Measurements from ENCODE around the gene CDH22.

The CDH22 gene

GRCh38 chr20:46194409-46194808 is 113.9 kb downstream of the CDH22 start:
- H3K4me3 ChIP-seq (ENCODE audit: low read length) = no peak overlapping the region
- H3K36me3 ChIP-seq (ENCODE audit: control insufficient read depth, insufficient read depth, low read length, severe bottlenecking) = no peaks in the 10 kb centered on the region
- no peaks in the 10 kb centered on the region for H3K4me1 ChIP-seq (ENCODE audit: control insufficient read depth, insufficient read depth, low read length)
- H3K27me3 ChIP-seq (replicated peaks; ENCODE audit: control insufficient read depth, insufficient read depth, low read length) = peaks cover 62% of the 10 kb centered on the region
- no peak for DNase-seq (ENCODE audit: low read depth)
- no peaks in the 10 kb centered on the region for H3K9me3 ChIP-seq (ENCODE audit: control insufficient read depth, low read length)
- no peak overlapping the region for H3K9ac ChIP-seq (ENCODE audit: low read length)

GRCh38 chr20:46192376-46192944 is 115.8 kb downstream of the CDH22 start:
- no peak overlapping the region for H3K9ac ChIP-seq (ENCODE audit: low read length)
- H3K27me3 ChIP-seq (replicated peaks; ENCODE audit: control insufficient read depth, insufficient read depth, low read length) = peaks cover 60% of the 10 kb centered on the region
- H3K4me3 ChIP-seq (ENCODE audit: low read length) = no peak overlapping the region
- no peaks in the 10 kb centered on the region for H3K9me3 ChIP-seq (ENCODE audit: control insufficient read depth, low read length)
- H3K36me3 ChIP-seq (ENCODE audit: control insufficient read depth, insufficient read depth, low read length, severe bottlenecking) = no peaks in the 10 kb centered on the region
- no peak for DNase-seq (ENCODE audit: low read depth)
- H3K4me1 ChIP-seq (ENCODE audit: control insufficient read depth, insufficient read depth, low read length) = no peaks in the 10 kb centered on the region

GRCh38 chr20:46191611-46192010 is 116.7 kb downstream of the CDH22 start:
- H3K9me3 ChIP-seq (ENCODE audit: control insufficient read depth, low read length) = no peaks in the 10 kb centered on the region
- no peak overlapping the region for H3K4me3 ChIP-seq (ENCODE audit: low read length)
- no peak overlapping the region for H3K9ac ChIP-seq (ENCODE audit: low read length)
- H3K4me1 ChIP-seq (ENCODE audit: control insufficient read depth, insufficient read depth, low read length) = no peaks in the 10 kb centered on the region
- DNase-seq (ENCODE audit: low read depth) = no peak
- H3K27me3 ChIP-seq (replicated peaks; ENCODE audit: control insufficient read depth, insufficient read depth, low read length) = peaks cover 61% of the 10 kb centered on the region
- no peaks in the 10 kb centered on the region for H3K36me3 ChIP-seq (ENCODE audit: control insufficient read depth, insufficient read depth, low read length, severe bottlenecking)

GRCh38 chr20:46191168-46191540 is 117.1 kb downstream of the CDH22 start:
- Histone ChIP-seq H3K4me3 (ENCODE audit: low read length) (no peak overlapping the region), H3K9me3 (ENCODE audit: control insufficient read depth, low read length) (no peaks in the 10 kb centered on the region), H3K9ac (ENCODE audit: low read length) (no peak overlapping the region), H3K4me1 (ENCODE audit: control insufficient read depth, insufficient read depth, low read length) (no peaks in the 10 kb centered on the region), H3K36me3 (ENCODE audit: control insufficient read depth, insufficient read depth, low read length, severe bottlenecking) (no peaks in the 10 kb centered on the region), H3K27me3 (replicated peaks; ENCODE audit: control insufficient read depth, insufficient read depth, low read length) (peaks cover 62% of the 10 kb centered on the region)
- no peak for DNase-seq (ENCODE audit: low read depth)

GRCh38 chr20:46190478-46191167 is 117.7 kb downstream of the CDH22 start:
- Histone ChIP-seq H3K9me3 (ENCODE audit: control insufficient read depth, low read length) (no peaks in the 10 kb centered on the region), H3K9ac (ENCODE audit: low read length) (no peak overlapping the region), H3K4me1 (ENCODE audit: control insufficient read depth, insufficient read depth, low read length) (no peaks in the 10 kb centered on the region), H3K27me3 (replicated peaks; ENCODE audit: control insufficient read depth, insufficient read depth, low read length) (peaks cover 59% of the 10 kb centered on the region), H3K36me3 (ENCODE audit: control insufficient read depth, insufficient read depth, low read length, severe bottlenecking) (no peaks in the 10 kb centered on the region), H3K4me3 (ENCODE audit: low read length) (no peak overlapping the region)
- no peak for DNase-seq (ENCODE audit: low read depth)

GRCh38 chr20:46188866-46189541 is 119.3 kb downstream of the CDH22 start:
- Histone ChIP-seq H3K9me3 (ENCODE audit: control insufficient read depth, low read length) (no peaks in the 10 kb centered on the region), H3K4me3 (ENCODE audit: low read length) (no peak overlapping the region), H3K9ac (ENCODE audit: low read length) (no peak overlapping the region), H3K36me3 (ENCODE audit: control insufficient read depth, insufficient read depth, low read length, severe bottlenecking) (no peaks in the 10 kb centered on the region), H3K27me3 (replicated peaks; ENCODE audit: control insufficient read depth, insufficient read depth, low read length) (peaks cover 56% of the 10 kb centered on the region), H3K4me1 (ENCODE audit: control insufficient read depth, insufficient read depth, low read length) (no peaks in the 10 kb centered on the region)
- no peak for DNase-seq (ENCODE audit: low read depth)

GRCh38 chr20:46186210-46186609 is 122.1 kb downstream of the CDH22 start:
- no peak overlapping the region for H3K9ac ChIP-seq (ENCODE audit: low read length)
- H3K36me3 ChIP-seq (ENCODE audit: control insufficient read depth, insufficient read depth, low read length, severe bottlenecking) = no peaks in the 10 kb centered on the region
- H3K9me3 ChIP-seq (ENCODE audit: control insufficient read depth, low read length) = no peaks in the 10 kb centered on the region
- DNase-seq (ENCODE audit: low read depth) = no peak
- H3K4me1 ChIP-seq (ENCODE audit: control insufficient read depth, insufficient read depth, low read length) = no peaks in the 10 kb centered on the region
- peaks cover 50% of the 10 kb centered on the region for H3K27me3 ChIP-seq (replicated peaks; ENCODE audit: control insufficient read depth, insufficient read depth, low read length)
- H3K4me3 ChIP-seq (ENCODE audit: low read length) = no peak overlapping the region

- Histone ChIP-seq H3K27me3 (replicated peaks; ENCODE audit: control insufficient read depth, insufficient read depth, low read length) (peaks cover 50% of the 10 kb centered on the region), H3K4me1 (ENCODE audit: control insufficient read depth, insufficient read depth, low read length) (no peaks in the 10 kb centered on the region), H3K9ac (ENCODE audit: low read length) (no peak overlapping the region)
These were observed 122.9 kb downstream of the CDH22 start for GRCh38 chr20:46185353-46185752.

GRCh38 chr20:46183768-46184167 is 124.5 kb downstream of the CDH22 start:
- peaks cover 55% of the 10 kb centered on the region for H3K27me3 ChIP-seq (replicated peaks; ENCODE audit: control insufficient read depth, insufficient read depth, low read length)
- no peak for DNase-seq (ENCODE audit: low read depth)
- H3K9me3 ChIP-seq (ENCODE audit: control insufficient read depth, low read length) = no peaks in the 10 kb centered on the region
- H3K4me1 ChIP-seq (ENCODE audit: control insufficient read depth, insufficient read depth, low read length) = no peaks in the 10 kb centered on the region
- H3K9ac ChIP-seq (ENCODE audit: low read length) = no peak overlapping the region
- H3K4me3 ChIP-seq (ENCODE audit: low read length) = no peak overlapping the region
- H3K36me3 ChIP-seq (ENCODE audit: control insufficient read depth, insufficient read depth, low read length, severe bottlenecking) = no peaks in the 10 kb centered on the region

More at GRCh38 chr20:46185353-46185752, 122.9 kb downstream of the CDH22 start:
- Histone ChIP-seq H3K9me3 (ENCODE audit: control insufficient read depth, low read length) (no peaks in the 10 kb centered on the region), H3K4me3 (ENCODE audit: low read length) (no peak overlapping the region), H3K36me3 (ENCODE audit: control insufficient read depth, insufficient read depth, low read length, severe bottlenecking) (no peaks in the 10 kb centered on the region)
- DNase-seq (ENCODE audit: low read depth) = no peak

- DNase-seq (ENCODE audit: low read depth) = no peak
- no peaks in the 10 kb centered on the region for H3K4me1 ChIP-seq (ENCODE audit: control insufficient read depth, insufficient read depth, low read length)
- no peaks in the 10 kb centered on the region for H3K9me3 ChIP-seq (ENCODE audit: control insufficient read depth, low read length)
- H3K9ac ChIP-seq (ENCODE audit: low read length) = no peak overlapping the region
- no peaks in the 10 kb centered on the region for H3K36me3 ChIP-seq (ENCODE audit: control insufficient read depth, insufficient read depth, low read length, severe bottlenecking)
- peaks cover 50% of the 10 kb centered on the region for H3K27me3 ChIP-seq (replicated peaks; ENCODE audit: control insufficient read depth, insufficient read depth, low read length)
- H3K4me3 ChIP-seq (ENCODE audit: low read length) = no peak overlapping the region
These were observed 125.8 kb downstream of the CDH22 start for GRCh38 chr20:46182276-46183200.

GRCh38 chr20:46179862-46180261 is 128.4 kb downstream of the CDH22 start:
- Histone ChIP-seq H3K36me3 (ENCODE audit: control insufficient read depth, insufficient read depth, low read length, severe bottlenecking) (no peaks in the 10 kb centered on the region), H3K9ac (ENCODE audit: low read length) (no peak overlapping the region), H3K4me3 (ENCODE audit: low read length) (no peak overlapping the region), H3K27me3 (replicated peaks; ENCODE audit: control insufficient read depth, insufficient read depth, low read length) (peaks cover 56% of the 10 kb centered on the region), H3K9me3 (ENCODE audit: control insufficient read depth, low read length) (no peaks in the 10 kb centered on the region), H3K4me1 (ENCODE audit: control insufficient read depth, insufficient read depth, low read length) (no peaks in the 10 kb centered on the region)
- no peak for DNase-seq (ENCODE audit: low read depth)
